Measurements from ENCODE around the gene ASB11. TPM values are rescaled to one million over a fixed set of nuclear protein-coding genes. Genes with fewer than 3 reads are reported as not detected.

The ASB11 gene
- total RNA-seq, 1 experiment from 2014 or later = not detected

- Histone ChIP-seq H3K27me3 (replicated peaks; ENCODE audit: control insufficient read depth, insufficient read depth, low read length) (no peaks in the 10 kb centered on the region), H3K9me3 (no peaks in the 10 kb centered on the region), H3K4me3 (ENCODE audit: low read depth, low read length) (peak overlapping the region; percentile 62), H3K36me3 (ENCODE audit: control insufficient read depth, insufficient read depth, low read length) (no peaks in the 10 kb centered on the region), H3K4me1 (no peaks in the 10 kb centered on the region)
- TF ChIP-seq, protein P1, sequence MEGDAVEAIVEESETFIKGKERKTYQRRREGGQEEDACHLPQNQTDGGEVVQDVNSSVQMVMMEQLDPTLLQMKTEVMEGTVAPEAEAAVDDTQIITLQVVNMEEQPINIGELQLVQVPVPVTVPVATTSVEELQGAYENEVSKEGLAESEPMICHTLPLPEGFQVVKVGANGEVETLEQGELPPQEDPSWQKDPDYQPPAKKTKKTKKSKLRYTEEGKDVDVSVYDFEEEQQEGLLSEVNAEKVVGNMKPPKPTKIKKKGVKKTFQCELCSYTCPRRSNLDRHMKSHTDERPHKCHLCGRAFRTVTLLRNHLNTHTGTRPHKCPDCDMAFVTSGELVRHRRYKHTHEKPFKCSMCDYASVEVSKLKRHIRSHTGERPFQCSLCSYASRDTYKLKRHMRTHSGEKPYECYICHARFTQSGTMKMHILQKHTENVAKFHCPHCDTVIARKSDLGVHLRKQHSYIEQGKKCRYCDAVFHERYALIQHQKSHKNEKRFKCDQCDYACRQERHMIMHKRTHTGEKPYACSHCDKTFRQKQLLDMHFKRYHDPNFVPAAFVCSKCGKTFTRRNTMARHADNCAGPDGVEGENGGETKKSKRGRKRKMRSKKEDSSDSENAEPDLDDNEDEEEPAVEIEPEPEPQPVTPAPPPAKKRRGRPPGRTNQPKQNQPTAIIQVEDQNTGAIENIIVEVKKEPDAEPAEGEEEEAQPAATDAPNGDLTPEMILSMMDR (IDR thresholded peaks at IDR 0.05; ENCODE audit: insufficient read depth in 1 of 2, low read depth in 1 of 2, low read length in 1 of 2, severe bottlenecking in 1 of 2, unreplicated experiment in 1 of 2) = no peak
- DNase-seq = peak in 1 of 2 experiments; percentile 1
- H3K4me3 Mint-ChIP-seq (ENCODE audit: unreplicated experiment) = peak overlapping the region; percentile 90
- peaks cover 7% of the 10 kb centered on the region for H3K36me3 Mint-ChIP-seq (ENCODE audit: insufficient read depth, unreplicated experiment)
- no TSS peak for BruUV-seq (replicated peaks)
- no peaks in the 10 kb centered on the region for H3K9me3 Mint-ChIP-seq (ENCODE audit: unreplicated experiment)
- H3K27me3 Mint-ChIP-seq (ENCODE audit: insufficient read depth, unreplicated experiment) = peaks cover 6% of the 10 kb centered on the region
- H3K27ac Mint-ChIP-seq (ENCODE audit: unreplicated experiment) = peak overlapping the region; percentile 92
- ChIA-PET CTCF (interaction anchor here (0.7 kb wide), 1 partner anchor 11 kb away, joined by 8 read pairs; no protein-coding TSS in a partner anchor), POLR2A (no interaction called here)
- H3K4me1 Mint-ChIP-seq (ENCODE audit: low read depth, unreplicated experiment) = no peaks in the 10 kb centered on the region
- intact Hi-C loops (cut with micrococcal nuclease; ENCODE audit: unreplicated experiment) = no loop called here
These were observed 19.1 kb upstream of the ASB11 start for GRCh38 chrX:15334561-15334960.

- BruUV-seq (replicated peaks) = no TSS peak
- ChIA-PET POLR2A (no interaction called here), CTCF (no interaction called here)
- Mint-ChIP-seq H3K9me3 (ENCODE audit: unreplicated experiment) (no peaks in the 10 kb centered on the region), H3K27me3 (ENCODE audit: insufficient read depth, unreplicated experiment) (no peaks in the 10 kb centered on the region), H3K27ac (ENCODE audit: unreplicated experiment) (no peak overlapping the region), H3K4me3 (ENCODE audit: unreplicated experiment) (no peak overlapping the region), H3K4me1 (ENCODE audit: low read depth, unreplicated experiment) (no peaks in the 10 kb centered on the region), H3K36me3 (ENCODE audit: insufficient read depth, unreplicated experiment) (peaks cover 7% of the 10 kb centered on the region)
- no peak for DNase-seq
- intact Hi-C loops (cut with micrococcal nuclease; ENCODE audit: unreplicated experiment) = no loop called here
- H3K27me3 ChIP-seq (replicated peaks; ENCODE audit: control insufficient read depth, insufficient read depth, low read length) = no peaks in the 10 kb centered on the region
- no peak overlapping the region for H3K4me3 ChIP-seq (ENCODE audit: low read depth, low read length)
- no peaks in the 10 kb centered on the region for H3K36me3 ChIP-seq (ENCODE audit: control insufficient read depth, insufficient read depth, low read length)
- H3K4me1 ChIP-seq = no peaks in the 10 kb centered on the region
- TF ChIP-seq, protein P1 (IDR thresholded peaks at IDR 0.05; ENCODE audit: insufficient read depth in 1 of 2, low read depth in 1 of 2, low read length in 1 of 2, severe bottlenecking in 1 of 2, unreplicated experiment in 1 of 2) = no peak
- H3K9me3 ChIP-seq = no peaks in the 10 kb centered on the region
These were observed 13.4 kb upstream of the ASB11 start for GRCh38 chrX:15328821-15329220.

DNA sequence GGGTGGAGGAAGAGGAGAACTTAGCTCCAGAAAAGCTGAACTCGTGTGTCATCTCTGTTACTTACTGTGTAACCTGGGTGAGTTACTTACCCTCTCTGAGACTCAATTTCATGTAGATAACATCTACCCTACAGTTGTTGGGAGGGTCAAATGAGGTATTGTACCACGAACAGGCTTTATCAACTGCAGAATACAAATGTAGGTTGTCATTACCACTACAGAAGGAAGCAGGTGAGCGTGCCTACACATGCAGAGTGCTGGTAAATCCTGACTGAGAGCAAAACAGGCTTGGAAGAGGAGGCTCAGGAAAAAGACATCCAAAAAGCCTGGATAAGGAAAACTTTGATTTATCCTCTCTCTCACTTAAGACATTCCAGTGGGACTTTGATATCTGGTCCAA, 12.7 kb upstream of the ASB11 start:
- no peak overlapping the region for H3K4me3 ChIP-seq (ENCODE audit: low read depth, low read length)
- no peaks in the 10 kb centered on the region for H3K4me1 ChIP-seq
- no peaks in the 10 kb centered on the region for H3K36me3 ChIP-seq (ENCODE audit: control insufficient read depth, insufficient read depth, low read length)
- Mint-ChIP-seq H3K4me1 (ENCODE audit: low read depth, unreplicated experiment) (no peaks in the 10 kb centered on the region), H3K9me3 (ENCODE audit: unreplicated experiment) (no peaks in the 10 kb centered on the region), H3K27ac (ENCODE audit: unreplicated experiment) (no peak overlapping the region), H3K4me3 (ENCODE audit: unreplicated experiment) (no peak overlapping the region), H3K27me3 (ENCODE audit: insufficient read depth, unreplicated experiment) (no peaks in the 10 kb centered on the region), H3K36me3 (ENCODE audit: insufficient read depth, unreplicated experiment) (peaks cover 7% of the 10 kb centered on the region)
- TF ChIP-seq, protein P1 (IDR thresholded peaks at IDR 0.05; ENCODE audit: insufficient read depth in 1 of 2, low read depth in 1 of 2, low read length in 1 of 2, severe bottlenecking in 1 of 2, unreplicated experiment in 1 of 2) = no peak
- intact Hi-C loops (cut with micrococcal nuclease; ENCODE audit: unreplicated experiment) = no loop called here
- CTCF ChIA-PET = no interaction called here
- no peak for DNase-seq
- POLR2A ChIA-PET = no interaction called here
- H3K9me3 ChIP-seq = no peaks in the 10 kb centered on the region
- H3K27me3 ChIP-seq (replicated peaks; ENCODE audit: control insufficient read depth, insufficient read depth, low read length) = no peaks in the 10 kb centered on the region
- no TSS peak for BruUV-seq (replicated peaks)
